Measurements from ENCODE around the gene TTC21A.

TTC21A gene

GRCh38 chr3:39178553-39178952 lies 71.1 kb downstream of the TTC21A start:
- Histone ChIP-seq H3K4me3 (ENCODE audit: low read depth, low read length) (no peak overlapping the region), H3K4me1 (ENCODE audit: control insufficient read depth, insufficient read depth, low read length) (no peaks in the 10 kb centered on the region; the same call in 1 of the 2 replicates), H3K9me3 (ENCODE audit: control insufficient read depth, insufficient read depth, low read depth, low read length) (no peaks in the 10 kb centered on the region), H3K27ac (ENCODE audit: extremely low read depth, low read depth, low read length) (no peak overlapping the region), H3K36me3 (ENCODE audit: control insufficient read depth in 2 of 2, insufficient read depth in 1 of 2, low read length in 2 of 2) (no peaks in the 10 kb centered on the region)
- ChIA-PET POLR2A (interaction anchor here (1.3 kb wide), 2 partner anchors 12 to 34 kb away, joined by 3 read pairs; no protein-coding TSS in a partner anchor), CTCF (interaction anchor here (0.7 to 1.6 kb wide), 9 partner anchors 11 to 199 kb away, joined by 3 to 7 read pairs (median 3); no protein-coding TSS in a partner anchor)
- TF ChIP-seq GFI1B (tag by site-specific recombination; IDR thresholded peaks at IDR 0.05) (no peak), ZNF341 (tag by site-specific recombination; IDR thresholded peaks at IDR 0.05; ENCODE audit: low read depth) (no peak), ZNF239 (tag by site-specific recombination; IDR thresholded peaks at IDR 0.05) (no peak), ZNF658 (tag by site-specific recombination; IDR thresholded peaks at IDR 0.05) (no peak), HOXC10 (CRISPR knock-in tag; IDR thresholded peaks at IDR 0.05) (no peak), KLF1 (tag by site-specific recombination; IDR thresholded peaks at IDR 0.05) (no peak)

- Histone ChIP-seq H3K27ac (ENCODE audit: extremely low read depth, low read depth, low read length) (no peak overlapping the region), H3K4me3 (ENCODE audit: low read depth, low read length) (peak overlapping the region; percentile 35), H3K36me3 (ENCODE audit: control insufficient read depth in 2 of 2, insufficient read depth in 1 of 2, low read length in 2 of 2) (no peaks in the 10 kb centered on the region), H3K4me1 (ENCODE audit: control insufficient read depth, insufficient read depth, low read length) (no peaks in the 10 kb centered on the region; the same call in 1 of the 2 replicates), H3K9me3 (ENCODE audit: control insufficient read depth, insufficient read depth, low read depth, low read length) (no peaks in the 10 kb centered on the region)
- CTCF ChIA-PET = interaction anchor here (0.9 to 1.5 kb wide), 3 partner anchors 53 to 108 kb away, joined by 3 to 4 read pairs (median 4); no protein-coding TSS in a partner anchor
- TF ChIP-seq PBX3 (CRISPR knock-in tag; IDR thresholded peaks at IDR 0.05) = no peak
- peak; percentile 22; the same call in 1 of the 2 replicates for TF ChIP-seq PRDM10 (tag by site-specific recombination; IDR thresholded peaks at IDR 0.05)
- POLR2A ChIA-PET = no interaction called here
These were observed 72.7 kb downstream of the TTC21A start for GRCh38 chr3:39180183-39180545.

- Histone ChIP-seq H3K4me3 (ENCODE audit: low read depth, low read length) (peak overlapping the region; percentile 35), H3K9me3 (ENCODE audit: control insufficient read depth, insufficient read depth, low read depth, low read length) (no peaks in the 10 kb centered on the region), H3K36me3 (ENCODE audit: control insufficient read depth in 2 of 2, insufficient read depth in 1 of 2, low read length in 2 of 2) (no peaks in the 10 kb centered on the region), H3K4me1 (ENCODE audit: control insufficient read depth, insufficient read depth, low read length) (no peaks in the 10 kb centered on the region; the same call in 1 of the 2 replicates), H3K27ac (ENCODE audit: extremely low read depth, low read depth, low read length) (no peak overlapping the region)
- ChIA-PET CTCF (interaction anchor here (0.9 kb wide), 1 partner anchor 107 kb away, joined by 4 read pairs; no protein-coding TSS in a partner anchor), POLR2A (no interaction called here)
- TF ChIP-seq ZNF768 (tag by site-specific recombination; IDR thresholded peaks at IDR 0.05) (no peak), ZNF585B (tag by site-specific recombination; IDR thresholded peaks at IDR 0.05) (no peak), ZNF560 (tag by site-specific recombination; IDR thresholded peaks at IDR 0.05; ENCODE audit: borderline replicate concordance) (no peak), YY2 (tag by site-specific recombination; IDR thresholded peaks at IDR 0.05) (peak; percentile 62; the same call in 1 of the 2 replicates), KLF10 (tag by site-specific recombination; IDR thresholded peaks at IDR 0.05) (0 out of 2 replicates have a peak, but pooled peaks have one; percentile 17), OSR2 (tag by site-specific recombination; IDR thresholded peaks at IDR 0.05) (no peak), ZNF449 (tag by site-specific recombination; IDR thresholded peaks at IDR 0.05) (no peak), ZNF777 (tag by site-specific recombination; IDR thresholded peaks at IDR 0.05; ENCODE audit: borderline replicate concordance) (0 out of 2 replicates have a peak, but pooled peaks have one; percentile 44), EGR2 (tag by site-specific recombination; IDR thresholded peaks at IDR 0.05; ENCODE audit: low read depth) (no peak), ZNF239 (tag by site-specific recombination; IDR thresholded peaks at IDR 0.05) (no peak), ZNF280C (tag by site-specific recombination; IDR thresholded peaks at IDR 0.05) (no peak), ZNF2 (tag by site-specific recombination; IDR thresholded peaks at IDR 0.05) (no peak), ZNF596 (tag by site-specific recombination; IDR thresholded peaks at IDR 0.05) (no peak), KLF1 (tag by site-specific recombination; IDR thresholded peaks at IDR 0.05) (peak; percentile 66)
These were observed 73.3 kb downstream of the TTC21A start for GRCh38 chr3:39180546-39181346.
